Measurements from ENCODE around the gene TNFSF9.
A peak's percentile ranks its signal among the peaks of the same experiment; 100 is the strongest.

Gene TNFSF9

GRCh38 chr19:6483235-6483634 is 47.6 kb upstream of the TNFSF9 start:
- Histone ChIP-seq H4K20me1 (ENCODE audit: insufficient read depth, low read length) (no peaks in the 10 kb centered on the region), H3K4me3 (ENCODE audit: low read length) (no peak overlapping the region), H3K36me3 (replicated peaks; ENCODE audit: low read depth, low read length) (peaks cover 8% of the 10 kb centered on the region), H3K27me3 (ENCODE audit: low read depth, low read length) (no peaks in the 10 kb centered on the region), H3K79me2 (ENCODE audit: low read length) (peaks cover 24% of the 10 kb centered on the region), H3K27ac (ENCODE audit: low read length) (no peak overlapping the region), H3K9ac (ENCODE audit: low read length) (no peak overlapping the region), H3K4me2 (ENCODE audit: low read length) (no peak overlapping the region), H2AFZ (ENCODE audit: low read depth, low read length) (no peak overlapping the region), H3K4me1 (ENCODE audit: low read length) (peaks cover 12% of the 10 kb centered on the region), H3K9me3 (ENCODE audit: insufficient read depth, low read length) (no peaks in the 10 kb centered on the region)
- TF ChIP-seq EZH2phosphoT487 (IDR thresholded peaks at IDR 0.05; ENCODE audit: low read depth) (no peak), CTCF (IDR thresholded peaks at IDR 0.05; ENCODE audit: low read depth, low read length) (no peak)

GRCh38 chr19:6484230-6484629 is 46.6 kb upstream of the TNFSF9 start:
- Histone ChIP-seq H3K9ac (ENCODE audit: low read length) (no peak overlapping the region), H3K4me2 (ENCODE audit: low read length) (no peak overlapping the region), H3K36me3 (replicated peaks; ENCODE audit: low read depth, low read length) (peaks cover 7% of the 10 kb centered on the region), H4K20me1 (ENCODE audit: insufficient read depth, low read length) (no peaks in the 10 kb centered on the region), H3K27ac (ENCODE audit: low read length) (no peak overlapping the region), H2AFZ (ENCODE audit: low read depth, low read length) (no peak overlapping the region), H3K79me2 (ENCODE audit: low read length) (peaks cover 21% of the 10 kb centered on the region), H3K9me3 (ENCODE audit: insufficient read depth, low read length) (no peaks in the 10 kb centered on the region), H3K27me3 (ENCODE audit: low read depth, low read length) (no peaks in the 10 kb centered on the region), H3K4me3 (ENCODE audit: low read length) (no peak overlapping the region), H3K4me1 (ENCODE audit: low read length) (peaks cover 15% of the 10 kb centered on the region)
- TF ChIP-seq CTCF (IDR thresholded peaks at IDR 0.05; ENCODE audit: low read depth, low read length) (no peak), EZH2phosphoT487 (IDR thresholded peaks at IDR 0.05; ENCODE audit: low read depth) (no peak)

- no peak overlapping the region for H3K27ac ChIP-seq (ENCODE audit: low read length)
- H3K9ac ChIP-seq (ENCODE audit: low read length), result no peak overlapping the region
- peaks cover 3% of the 10 kb centered on the region for H3K36me3 ChIP-seq (replicated peaks; ENCODE audit: low read depth, low read length)
- no peak for TF ChIP-seq CTCF (IDR thresholded peaks at IDR 0.05; ENCODE audit: low read depth, low read length)
- H3K4me3 ChIP-seq (ENCODE audit: low read length), result no peak overlapping the region
- no peak overlapping the region for H3K4me2 ChIP-seq (ENCODE audit: low read length)
- no peaks in the 10 kb centered on the region for H3K9me3 ChIP-seq (ENCODE audit: insufficient read depth, low read length)
- H3K4me1 ChIP-seq (ENCODE audit: low read length), result peaks cover 15% of the 10 kb centered on the region
- no peaks in the 10 kb centered on the region for H3K27me3 ChIP-seq (ENCODE audit: low read depth, low read length)
- H3K79me2 ChIP-seq (ENCODE audit: low read length), result peaks cover 19% of the 10 kb centered on the region
- no peak overlapping the region for H2AFZ ChIP-seq (ENCODE audit: low read depth, low read length)
- no peaks in the 10 kb centered on the region for H4K20me1 ChIP-seq (ENCODE audit: insufficient read depth, low read length)
Measured at GRCh38 chr19:6484831-6485230, 46.0 kb upstream of the TNFSF9 start.

GRCh38 chr19:6489278-6490061 is 41.4 kb upstream of the TNFSF9 start:
- peak overlapping the region; percentile 79 for H3K4me3 ChIP-seq (ENCODE audit: low read length)
- H3K9ac ChIP-seq (ENCODE audit: low read length), result peak overlapping the region; percentile 90
- H3K79me2 ChIP-seq (ENCODE audit: low read length), result no peaks in the 10 kb centered on the region
- TF ChIP-seq EZH2phosphoT487 (IDR thresholded peaks at IDR 0.05; ENCODE audit: low read depth) (no peak), CTCF (IDR thresholded peaks at IDR 0.05; ENCODE audit: low read depth, low read length) (no peak)
- no peaks in the 10 kb centered on the region for H3K9me3 ChIP-seq (ENCODE audit: insufficient read depth, low read length)
- peaks cover 11% of the 10 kb centered on the region for H3K4me1 ChIP-seq (ENCODE audit: low read length)
- H4K20me1 ChIP-seq (ENCODE audit: insufficient read depth, low read length), result no peaks in the 10 kb centered on the region
- peak overlapping the region; percentile 92 for H3K27ac ChIP-seq (ENCODE audit: low read length)
- no peaks in the 10 kb centered on the region for H3K27me3 ChIP-seq (ENCODE audit: low read depth, low read length)
- H3K4me2 ChIP-seq (ENCODE audit: low read length), result peak overlapping the region; percentile 96
- peak overlapping the region; percentile 86 for H2AFZ ChIP-seq (ENCODE audit: low read depth, low read length)
- peaks cover 3% of the 10 kb centered on the region for H3K36me3 ChIP-seq (replicated peaks; ENCODE audit: low read depth, low read length)
